Fibroblast of villous mesenchyme (primary cell): Measurements from ENCODE around the gene INTS7. TPM values are rescaled to one million over a fixed set of nuclear protein-coding genes. Genes with fewer than 3 reads are reported as not detected.
"Not testable (repeated sequence)": the region's sequence is repeated elsewhere in the genome, so short reads cannot be mapped to it uniquely, and the experiment has no call there.

Experiments used
- DNase-seq: peaks from one replicate; pipeline ENCODE4 v3.0.0-alpha.2; 2010; ENCODE audit warnings: low read depth
- H3K4me3 ChIP-seq: 2 replicates; pipeline ENCODE4 v1.5.1; 2011; ENCODE audit warnings: low read depth, mild to moderate bottlenecking, low read length
- CTCF ChIP-seq: IDR thresholded peaks from 2 replicates; pipeline ENCODE4 v1.5.1; 2012; ENCODE audit warnings: low read depth, mild to moderate bottlenecking, low read length; ENCODE audit not compliant: insufficient read depth
- total RNA-seq: library from RNA; depleted of rRNA; stranded (reverse); fragments of >200 nt; gene quantifications from 2 replicates; pipeline ENCODE4 v1.2.3, GENCODE V29; 2012

Gene INTS7
- total RNA-seq, 1 donor = 22.9 TPM

GRCh38 chr1:212007178-212007577 lies 28.2 kb downstream of the INTS7 start:
- TF ChIP-seq CTCF = no peak
- H3K4me3 ChIP-seq = no peak overlapping the region
- no peak for DNase-seq

GRCh38 chr1:212004895-212005608 lies 30.3 kb downstream of the INTS7 start:
- no peak overlapping the region for H3K4me3 ChIP-seq
- no peak for DNase-seq
- TF ChIP-seq CTCF = no peak

GRCh38 chr1:212002536-212002935 lies 32.8 kb downstream of the INTS7 start:
- H3K4me3 ChIP-seq = no peak overlapping the region
- TF ChIP-seq CTCF = no peak
- DNase-seq = peak; percentile 62

GRCh38 chr1:211997426-211997825 lies 37.9 kb downstream of the INTS7 start:
- not testable (repeated sequence) for DNase-seq, H3K4me3 ChIP-seq

- H3K4me3 ChIP-seq = no peak overlapping the region
- DNase-seq = no peak
- TF ChIP-seq CTCF = no peak
Observed at GRCh38 chr1:211991695-211992094, 43.7 kb downstream of the INTS7 start.

- DNase-seq = no peak
Observed at GRCh38 chr1:211986628-211987254, 48.6 kb downstream of the INTS7 start.

More at GRCh38 chr1:211986628-211987254, 48.6 kb downstream of the INTS7 start:
- no peak overlapping the region for H3K4me3 ChIP-seq
- no peak for TF ChIP-seq CTCF
